GM23248 (cell line): ENCODE data around the gene PADI1.

Experiments used
- EZH2 ChIP-seq: fragments of 200-600 bp; sonication (generic); IDR thresholded peaks from 2 replicates; pipeline ENCODE4 v1.6.1; 2018; ENCODE audit warnings: antibody characterized with exemption, mild to moderate bottlenecking; ENCODE audit not compliant: insufficient read depth, poor library complexity, severe bottlenecking
- EZH2phosphoT487 ChIP-seq: fragments of 200-600 bp; sonication (generic); IDR thresholded peaks from 2 replicates; pipeline ENCODE4 v1.6.1; 2018; ENCODE audit warnings: antibody characterized with exemption, moderate library complexity, mild to moderate bottlenecking, low read depth; ENCODE audit not compliant: insufficient read depth

DNA sequence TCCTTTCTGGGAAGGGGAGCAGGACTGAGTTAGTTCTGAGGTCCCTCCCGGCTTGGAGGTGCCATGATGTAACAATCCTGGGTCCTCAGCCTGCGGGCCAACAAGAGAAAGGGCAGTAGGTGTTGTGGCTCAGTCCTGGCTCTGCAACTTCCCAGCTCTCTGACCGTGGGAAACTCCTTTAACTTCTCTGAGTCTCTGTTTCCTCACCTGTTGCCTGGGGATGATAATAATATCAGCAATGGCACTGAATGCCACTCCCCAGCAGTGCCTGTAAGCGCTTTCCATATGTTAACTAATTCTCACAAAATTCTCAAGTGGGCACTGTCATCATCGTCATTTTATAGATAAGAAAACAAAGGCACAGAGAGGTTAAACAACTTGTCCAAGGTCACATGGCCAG is 46.3 kb downstream of the PADI1 start:
- TF ChIP-seq EZH2phosphoT487 (no peak), EZH2 (no peak)
